Ishikawa (cell line): Measurements from ENCODE around the gene BEND7.

Experiments
- CEBPB ChIP-seq: IDR thresholded peaks from 2 replicates; pipeline ENCODE4 v1.6.1; 2012
- CREB1 ChIP-seq: IDR thresholded peaks from 2 replicates; pipeline ENCODE4 v1.6.1; 2012; ENCODE audit warnings: low read depth
- EGR1 ChIP-seq: IDR thresholded peaks from 2 replicates; pipeline ENCODE4 v1.6.1; 2012
- EP300 ChIP-seq: IDR thresholded peaks from 2 replicates; pipeline ENCODE4 v1.6.1; 2012; ENCODE audit warnings: borderline replicate concordance
- FOXM1 ChIP-seq: IDR thresholded peaks from 2 replicates; pipeline ENCODE4 v1.6.1; 2012; ENCODE audit warnings: low read depth, borderline replicate concordance
- NFIC ChIP-seq: IDR thresholded peaks from 2 replicates; pipeline ENCODE4 v1.6.1; 2012
- RAD21 ChIP-seq: IDR thresholded peaks from 2 replicates; pipeline ENCODE4 v1.6.1; 2012; ENCODE audit warnings: low read depth
- TAF1 ChIP-seq: IDR thresholded peaks from 2 replicates; pipeline ENCODE4 v1.6.1; 2012; ENCODE audit warnings: low read depth, mild to moderate bottlenecking
- TCF12 ChIP-seq: IDR thresholded peaks from 2 replicates; pipeline ENCODE4 v1.6.1; 2012; ENCODE audit warnings: low read depth
- TEAD4 ChIP-seq: IDR thresholded peaks from 2 replicates; pipeline ENCODE4 v1.6.1; 2012
- YY1 ChIP-seq: IDR thresholded peaks from 2 replicates; pipeline ENCODE4 v1.6.1; 2012; ENCODE audit warnings: low read depth
- ZBTB7A ChIP-seq: IDR thresholded peaks from 2 replicates; pipeline ENCODE4 v1.6.1; 2012; ENCODE audit warnings: low read depth
- TF ChIP-seq, protein P1 (sequence below): IDR thresholded peaks from 2 replicates; pipeline ENCODE4 v1.6.1; 2012; ENCODE audit warnings: low read depth, mild to moderate bottlenecking
- TF ChIP-seq, protein P2 (sequence below): IDR thresholded peaks from 2 replicates; pipeline ENCODE4 v1.6.1; 2012
- TF ChIP-seq, protein P3 (sequence below): IDR thresholded peaks from 2 replicates; pipeline ENCODE4 v1.6.1; 2012

Gene BEND7

DNA sequence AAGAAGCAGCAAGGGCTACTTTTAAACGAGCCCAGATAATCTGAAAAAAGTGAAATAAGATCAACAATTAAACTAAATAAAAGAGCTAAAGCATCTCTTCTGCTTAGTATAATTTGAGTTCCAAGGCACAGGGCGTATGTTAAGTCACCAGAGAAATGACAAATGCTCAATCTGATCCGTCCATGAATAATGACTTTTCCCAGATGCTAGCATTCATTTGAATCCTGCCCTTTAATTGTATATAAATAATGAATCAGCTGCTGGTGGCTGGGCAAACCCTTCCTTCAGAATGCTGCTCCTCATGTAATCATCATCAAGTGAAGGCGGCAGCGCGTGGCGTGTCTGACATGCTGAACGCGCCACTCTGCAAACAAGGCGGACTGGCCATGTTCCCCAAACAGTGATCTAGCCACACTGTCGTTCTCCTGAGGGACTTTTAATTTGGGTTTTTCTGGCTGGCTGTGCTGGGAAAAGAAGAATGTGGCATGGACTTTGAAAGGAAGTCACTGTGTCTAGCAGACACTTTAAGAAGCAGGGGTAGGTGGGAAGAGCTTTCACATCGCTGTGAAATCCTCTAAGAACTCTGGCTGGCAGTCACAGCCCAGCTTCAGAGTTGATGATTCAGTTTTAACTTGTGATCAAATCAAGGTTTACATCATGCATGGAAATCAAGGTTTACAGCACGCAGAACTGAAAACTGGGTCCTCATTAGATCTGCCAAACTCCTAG, 70.7 kb downstream of the BEND7 start:
- TF ChIP-seq RAD21 (no peak), TCF12 (no peak), YY1 (no peak), EGR1 (no peak), TEAD4 (no peak), FOXM1 (no peak), CREB1 (no peak), ZBTB7A (no peak), CEBPB (no peak)
- TF ChIP-seq, protein P1, sequence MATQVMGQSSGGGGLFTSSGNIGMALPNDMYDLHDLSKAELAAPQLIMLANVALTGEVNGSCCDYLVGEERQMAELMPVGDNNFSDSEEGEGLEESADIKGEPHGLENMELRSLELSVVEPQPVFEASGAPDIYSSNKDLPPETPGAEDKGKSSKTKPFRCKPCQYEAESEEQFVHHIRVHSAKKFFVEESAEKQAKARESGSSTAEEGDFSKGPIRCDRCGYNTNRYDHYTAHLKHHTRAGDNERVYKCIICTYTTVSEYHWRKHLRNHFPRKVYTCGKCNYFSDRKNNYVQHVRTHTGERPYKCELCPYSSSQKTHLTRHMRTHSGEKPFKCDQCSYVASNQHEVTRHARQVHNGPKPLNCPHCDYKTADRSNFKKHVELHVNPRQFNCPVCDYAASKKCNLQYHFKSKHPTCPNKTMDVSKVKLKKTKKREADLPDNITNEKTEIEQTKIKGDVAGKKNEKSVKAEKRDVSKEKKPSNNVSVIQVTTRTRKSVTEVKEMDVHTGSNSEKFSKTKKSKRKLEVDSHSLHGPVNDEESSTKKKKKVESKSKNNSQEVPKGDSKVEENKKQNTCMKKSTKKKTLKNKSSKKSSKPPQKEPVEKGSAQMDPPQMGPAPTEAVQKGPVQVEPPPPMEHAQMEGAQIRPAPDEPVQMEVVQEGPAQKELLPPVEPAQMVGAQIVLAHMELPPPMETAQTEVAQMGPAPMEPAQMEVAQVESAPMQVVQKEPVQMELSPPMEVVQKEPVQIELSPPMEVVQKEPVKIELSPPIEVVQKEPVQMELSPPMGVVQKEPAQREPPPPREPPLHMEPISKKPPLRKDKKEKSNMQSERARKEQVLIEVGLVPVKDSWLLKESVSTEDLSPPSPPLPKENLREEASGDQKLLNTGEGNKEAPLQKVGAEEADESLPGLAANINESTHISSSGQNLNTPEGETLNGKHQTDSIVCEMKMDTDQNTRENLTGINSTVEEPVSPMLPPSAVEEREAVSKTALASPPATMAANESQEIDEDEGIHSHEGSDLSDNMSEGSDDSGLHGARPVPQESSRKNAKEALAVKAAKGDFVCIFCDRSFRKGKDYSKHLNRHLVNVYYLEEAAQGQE: no peak
- TF ChIP-seq, protein P2, sequence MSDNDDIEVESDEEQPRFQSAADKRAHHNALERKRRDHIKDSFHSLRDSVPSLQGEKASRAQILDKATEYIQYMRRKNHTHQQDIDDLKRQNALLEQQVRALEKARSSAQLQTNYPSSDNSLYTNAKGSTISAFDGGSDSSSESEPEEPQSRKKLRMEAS: no peak
- TF ChIP-seq, protein P3, sequence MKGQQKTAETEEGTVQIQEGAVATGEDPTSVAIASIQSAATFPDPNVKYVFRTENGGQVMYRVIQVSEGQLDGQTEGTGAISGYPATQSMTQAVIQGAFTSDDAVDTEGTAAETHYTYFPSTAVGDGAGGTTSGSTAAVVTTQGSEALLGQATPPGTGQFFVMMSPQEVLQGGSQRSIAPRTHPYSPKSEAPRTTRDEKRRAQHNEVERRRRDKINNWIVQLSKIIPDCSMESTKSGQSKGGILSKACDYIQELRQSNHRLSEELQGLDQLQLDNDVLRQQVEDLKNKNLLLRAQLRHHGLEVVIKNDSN: no peak

DNA sequence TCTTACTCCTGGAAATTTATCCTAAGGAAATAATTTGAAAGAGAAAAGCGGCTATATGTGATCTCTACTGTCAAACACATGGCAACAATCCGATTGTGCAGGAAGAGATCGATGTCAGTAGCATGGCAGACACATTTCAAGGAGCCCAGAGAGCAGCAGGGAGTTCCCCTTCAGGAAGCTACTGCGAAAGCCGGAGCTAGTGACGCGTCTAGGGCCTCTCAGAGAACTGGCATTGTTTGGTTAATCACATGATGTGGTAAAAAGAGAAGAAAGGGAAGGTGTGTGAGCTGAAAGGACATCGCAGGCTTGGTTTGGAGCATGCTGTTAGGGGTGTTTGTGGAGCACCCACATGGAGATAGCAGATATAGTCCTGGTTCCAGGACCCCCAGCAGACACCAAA, 74.9 kb downstream of the BEND7 start:
- TF ChIP-seq NFIC: no peak
- no peak for TF ChIP-seq CEBPB
- TF ChIP-seq TEAD4: no peak
- TF ChIP-seq YY1: no peak
- no peak for TF ChIP-seq RAD21
- TF ChIP-seq FOXM1: no peak
- TF ChIP-seq, protein P1: no peak
- TF ChIP-seq, protein P3: no peak
- no peak for TF ChIP-seq ZBTB7A
- TF ChIP-seq EGR1: no peak
- TF ChIP-seq TCF12: no peak
- TF ChIP-seq TAF1: no peak
- no peak for TF ChIP-seq CREB1
- no peak for TF ChIP-seq EP300
- TF ChIP-seq, protein P2: no peak

DNA sequence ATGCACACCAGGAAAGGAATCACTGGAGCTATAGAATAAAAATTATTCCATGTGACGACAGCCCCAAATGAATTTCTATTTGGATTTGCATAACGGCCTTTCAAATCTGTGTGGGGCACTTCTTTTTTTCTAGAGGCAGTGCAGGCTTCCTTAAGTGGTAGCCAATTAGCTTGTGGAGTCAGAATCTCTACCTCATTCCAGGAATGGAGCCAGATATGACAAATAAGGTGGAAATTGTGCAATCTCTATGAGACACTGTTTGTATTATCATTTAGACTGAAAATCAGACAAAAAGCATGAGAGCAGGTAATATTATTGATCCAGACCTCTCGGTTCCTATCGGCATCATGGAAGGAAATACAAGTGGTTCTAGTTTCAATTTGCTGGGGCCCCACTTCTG, 78.7 kb downstream of the BEND7 start:
- TF ChIP-seq TEAD4: no peak
- no peak for TF ChIP-seq YY1
- no peak for TF ChIP-seq TAF1
- peak; percentile 72 for TF ChIP-seq CEBPB
- no peak for TF ChIP-seq RAD21
- TF ChIP-seq FOXM1: no peak
- no peak for TF ChIP-seq CREB1

DNA sequence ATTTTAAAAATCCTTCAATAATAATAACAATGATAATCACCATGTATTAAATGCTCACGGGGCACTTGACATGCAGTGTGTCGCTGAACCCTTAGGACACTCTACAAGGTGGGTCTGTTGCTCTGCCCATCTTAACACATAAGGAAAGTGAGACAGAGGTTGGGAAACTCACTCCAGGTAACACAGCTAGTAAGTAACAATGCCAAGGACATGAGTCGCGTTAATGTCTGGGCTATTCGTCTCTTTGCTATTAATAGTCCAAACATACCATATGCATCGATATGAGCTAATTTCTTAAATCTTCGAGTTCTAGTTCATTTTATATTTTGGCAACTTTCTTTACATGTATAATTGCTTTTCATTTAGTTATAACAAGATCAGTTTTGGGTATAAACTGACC, 79.5 kb downstream of the BEND7 start:
- TF ChIP-seq ZBTB7A: no peak

DNA sequence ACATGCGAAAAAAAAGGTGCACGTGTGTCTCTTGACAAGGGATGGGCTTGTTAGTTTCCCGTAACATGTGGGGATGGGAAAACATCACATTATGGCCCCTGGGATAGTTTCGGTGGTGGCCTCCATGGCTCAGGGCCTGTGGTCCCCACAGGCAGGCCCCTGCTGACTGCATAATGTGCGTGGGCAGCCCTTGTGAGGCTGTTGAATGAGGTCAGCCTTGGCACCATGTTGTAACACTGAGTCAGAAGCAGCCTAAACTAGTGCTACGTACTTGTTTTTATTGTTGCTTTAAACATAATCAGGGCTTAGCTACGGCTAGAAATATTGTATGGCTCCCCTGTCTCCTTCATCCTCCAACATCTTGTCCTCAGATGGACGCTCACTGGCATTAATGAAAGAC, 80.6 kb downstream of the BEND7 start:
- TF ChIP-seq, protein P2: no peak
- no peak for TF ChIP-seq ZBTB7A
- TF ChIP-seq EP300: no peak
- TF ChIP-seq, protein P3: no peak
- TF ChIP-seq TAF1: no peak
- no peak for TF ChIP-seq TCF12
- TF ChIP-seq CEBPB: no peak
